Ovary (tissue), 3 donors: ENCODE results near the gene RYR2.

Experiments
- POLR2A ChIP-seq: fragments of 450-650 bp; IDR thresholded peaks from one replicate; pipeline ENCODE4 v1.6.1; 2017; ENCODE audit warnings: antibody characterized with exemption, mild to moderate bottlenecking, moderate library complexity
- TF ChIP-seq, protein P1 (sequence below), 3 donors: fragments of 450-650 bp in 2 of 3; fragments of 200-600 bp in 1 of 3; IDR thresholded peaks; one replicate each; pipeline versions ENCODE4 v1.5.1 to v1.8.0; 2016 to 2022; ENCODE audit warnings: antibody characterized with exemption in 3 of 3, mild to moderate bottlenecking in 1 of 3
- donor health status: DM: no; HTN: no; CAD: no.

DNA sequence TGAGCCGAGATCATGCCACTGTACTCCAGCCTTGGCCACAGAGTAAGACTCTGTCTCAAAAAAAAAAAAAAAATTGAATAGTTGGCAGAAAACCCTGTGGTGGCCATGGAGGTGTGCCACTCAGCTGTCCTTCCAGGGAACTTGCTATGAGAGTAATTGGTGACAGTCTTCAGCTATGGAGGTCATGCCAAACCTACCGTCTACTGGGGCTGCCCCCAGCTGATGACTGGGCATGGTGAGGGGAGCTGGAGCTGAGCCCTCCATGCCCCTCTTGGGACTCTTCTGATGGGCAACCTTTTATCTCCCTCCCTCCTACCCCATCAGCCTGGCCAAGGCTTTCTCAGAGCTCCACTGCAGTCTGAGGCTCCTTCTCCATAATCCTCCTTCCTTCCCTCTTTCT lies 84.2 kb downstream of the RYR2 start:
- TF ChIP-seq, protein P1, sequence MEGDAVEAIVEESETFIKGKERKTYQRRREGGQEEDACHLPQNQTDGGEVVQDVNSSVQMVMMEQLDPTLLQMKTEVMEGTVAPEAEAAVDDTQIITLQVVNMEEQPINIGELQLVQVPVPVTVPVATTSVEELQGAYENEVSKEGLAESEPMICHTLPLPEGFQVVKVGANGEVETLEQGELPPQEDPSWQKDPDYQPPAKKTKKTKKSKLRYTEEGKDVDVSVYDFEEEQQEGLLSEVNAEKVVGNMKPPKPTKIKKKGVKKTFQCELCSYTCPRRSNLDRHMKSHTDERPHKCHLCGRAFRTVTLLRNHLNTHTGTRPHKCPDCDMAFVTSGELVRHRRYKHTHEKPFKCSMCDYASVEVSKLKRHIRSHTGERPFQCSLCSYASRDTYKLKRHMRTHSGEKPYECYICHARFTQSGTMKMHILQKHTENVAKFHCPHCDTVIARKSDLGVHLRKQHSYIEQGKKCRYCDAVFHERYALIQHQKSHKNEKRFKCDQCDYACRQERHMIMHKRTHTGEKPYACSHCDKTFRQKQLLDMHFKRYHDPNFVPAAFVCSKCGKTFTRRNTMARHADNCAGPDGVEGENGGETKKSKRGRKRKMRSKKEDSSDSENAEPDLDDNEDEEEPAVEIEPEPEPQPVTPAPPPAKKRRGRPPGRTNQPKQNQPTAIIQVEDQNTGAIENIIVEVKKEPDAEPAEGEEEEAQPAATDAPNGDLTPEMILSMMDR (IDR thresholded peaks at IDR 0.05): no peak
- no peak for TF ChIP-seq POLR2A
